Measurements from ENCODE around the gene MYBPHL. TPM values are rescaled to one million over a fixed set of nuclear protein-coding genes. Genes with fewer than 3 reads are reported as not detected.

MYBPHL gene
- polyA plus RNA-seq, 1 of the 3 experiments (the other 2 are of a cell fraction) = 0.07 TPM

GRCh38 chr1:109338608-109339007 is 31.8 kb upstream of the MYBPHL start (continued):
- no peak for TF ChIP-seq EZH2phosphoT487 (IDR thresholded peaks at IDR 0.05; ENCODE audit: borderline replicate concordance, low read depth)

- ChIA-PET POLR2A (interaction anchor here (0.6 kb wide), 1 partner anchor 678 kb away, joined by 3 read pairs; no protein-coding TSS in a partner anchor), CTCF (interaction anchor here (0.8 to 1.3 kb wide), 2 partner anchors 19 to 61 kb away, joined by 3 to 4 read pairs; no protein-coding TSS in a partner anchor)
- Histone ChIP-seq H2AFZ (ENCODE audit: low read depth) (no peak overlapping the region), H3K4me1 (ENCODE audit: control insufficient read depth in 1 of 2, insufficient read depth in 2 of 2, low read depth in 1 of 2, low read length in 1 of 2) (no peaks in the 10 kb centered on the region), H3K4me3 (ENCODE audit: low read depth in 2 of 2, low read length in 1 of 2) (no peak overlapping the region), H3F3A (replicated peaks; ENCODE audit: insufficient read depth) (no peaks in the 10 kb centered on the region), H3K9me2 (no peaks in the 10 kb centered on the region), H4K20me1 (ENCODE audit: insufficient read depth) (no peaks in the 10 kb centered on the region), H3K79me2 (ENCODE audit: insufficient read depth) (no peaks in the 10 kb centered on the region), H3K9me3 (0 out of 2 replicates have a peak, but pooled peaks cover 2% of the 10 kb centered on the region), H3K36me3 (replicated peaks in 1 of 2; ENCODE audit: control insufficient read depth in 1 of 2, insufficient read depth in 2 of 2, low read length in 1 of 2) (peaks cover 26 to 39% of the 10 kb centered on the region in 2 experiments), H3K27ac (ENCODE audit: low read depth in 2 of 2, low read length in 1 of 2) (no peak overlapping the region), H3K27me3 (ENCODE audit: insufficient read depth) (no peaks in the 10 kb centered on the region), H3K9ac (no peak overlapping the region), H3K4me2 (no peak overlapping the region)
- 92% methylated on average over 6 of the region's 6 CpGs for WGBS (ENCODE audit: low lambda C conversion rate)
- TF ChIP-seq FOSL2 (IDR thresholded peaks at IDR 0.05; ENCODE audit: borderline replicate concordance, low read depth) (no peak), FOXM1 (IDR thresholded peaks at IDR 0.05; ENCODE audit: low read depth) (no peak), EP300 (IDR thresholded peaks at IDR 0.05; ENCODE audit: borderline replicate concordance in 1 of 2, low read depth in 1 of 2, low read length in 1 of 2) (no peak), NFIC (IDR thresholded peaks at IDR 0.05; ENCODE audit: borderline replicate concordance) (no peak), TAF1 (IDR thresholded peaks at IDR 0.05; ENCODE audit: borderline replicate concordance, low read depth, low read length) (no peak), EZH2phosphoT487 (IDR thresholded peaks at IDR 0.05; ENCODE audit: borderline replicate concordance, low read depth) (no peak), GATA2 (CRISPR knock-in tag; IDR thresholded peaks at IDR 0.05) (no peak), MXI1 (IDR thresholded peaks at IDR 0.05; ENCODE audit: low read depth, low read length) (no peak), RAD21 (IDR thresholded peaks at IDR 0.05; ENCODE audit: low read length) (no peak), CHD2 (IDR thresholded peaks at IDR 0.05; ENCODE audit: low read length, partially characterized antibody) (no peak), RFX5 (IDR thresholded peaks at IDR 0.05; ENCODE audit: low read length) (no peak)
- TF ChIP-seq, protein P1, sequence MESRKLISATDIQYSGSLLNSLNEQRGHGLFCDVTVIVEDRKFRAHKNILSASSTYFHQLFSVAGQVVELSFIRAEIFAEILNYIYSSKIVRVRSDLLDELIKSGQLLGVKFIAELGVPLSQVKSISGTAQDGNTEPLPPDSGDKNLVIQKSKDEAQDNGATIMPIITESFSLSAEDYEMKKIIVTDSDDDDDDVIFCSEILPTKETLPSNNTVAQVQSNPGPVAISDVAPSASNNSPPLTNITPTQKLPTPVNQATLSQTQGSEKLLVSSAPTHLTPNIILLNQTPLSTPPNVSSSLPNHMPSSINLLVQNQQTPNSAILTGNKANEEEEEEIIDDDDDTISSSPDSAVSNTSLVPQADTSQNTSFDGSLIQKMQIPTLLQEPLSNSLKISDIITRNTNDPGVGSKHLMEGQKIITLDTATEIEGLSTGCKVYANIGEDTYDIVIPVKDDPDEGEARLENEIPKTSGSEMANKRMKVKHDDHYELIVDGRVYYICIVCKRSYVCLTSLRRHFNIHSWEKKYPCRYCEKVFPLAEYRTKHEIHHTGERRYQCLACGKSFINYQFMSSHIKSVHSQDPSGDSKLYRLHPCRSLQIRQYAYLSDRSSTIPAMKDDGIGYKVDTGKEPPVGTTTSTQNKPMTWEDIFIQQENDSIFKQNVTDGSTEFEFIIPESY (IDR thresholded peaks at IDR 0.05; ENCODE audit: borderline replicate concordance, low read depth) = no peak
- DNase-seq = no peak
These were observed 31.3 kb upstream of the MYBPHL start for GRCh38 chr1:109338091-109338490.

DNA sequence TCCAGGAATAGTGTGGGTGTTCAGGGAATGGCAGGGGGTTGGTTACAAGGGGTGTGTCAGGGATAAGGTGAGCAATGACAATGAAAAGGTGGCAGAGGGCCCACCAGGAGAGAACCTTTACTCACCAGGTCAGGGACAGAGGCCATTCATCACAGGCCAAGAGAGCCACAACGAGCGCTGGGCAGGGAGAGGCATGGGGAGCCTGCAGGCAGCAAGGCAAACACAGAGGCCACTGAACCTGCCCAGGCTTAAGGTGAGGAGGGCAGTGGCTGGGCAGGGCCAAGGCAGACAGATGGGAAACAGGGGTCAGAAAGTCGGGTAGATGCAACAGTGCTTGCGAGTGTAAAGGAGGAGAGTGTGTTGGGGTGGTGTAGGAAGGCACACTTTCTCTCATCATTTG is 28.3 kb upstream of the MYBPHL start:
- TF ChIP-seq MAX (IDR thresholded peaks at IDR 0.05; ENCODE audit: low read depth) (no peak), MXI1 (IDR thresholded peaks at IDR 0.05; ENCODE audit: low read depth, low read length) (no peak), RAD21 (IDR thresholded peaks at IDR 0.05; ENCODE audit: low read length) (no peak), TCF12 (IDR thresholded peaks at IDR 0.05) (no peak), SMC3 (IDR thresholded peaks at IDR 0.05; ENCODE audit: low read depth, low read length) (no peak), REST (IDR thresholded peaks at IDR 0.05; ENCODE audit: low read depth, low read length) (no peak), GABPA (IDR thresholded peaks at IDR 0.05; ENCODE audit: low read depth) (no peak), EZH2phosphoT487 (IDR thresholded peaks at IDR 0.05; ENCODE audit: borderline replicate concordance, low read depth) (no peak)
- TF ChIP-seq, protein P2, sequence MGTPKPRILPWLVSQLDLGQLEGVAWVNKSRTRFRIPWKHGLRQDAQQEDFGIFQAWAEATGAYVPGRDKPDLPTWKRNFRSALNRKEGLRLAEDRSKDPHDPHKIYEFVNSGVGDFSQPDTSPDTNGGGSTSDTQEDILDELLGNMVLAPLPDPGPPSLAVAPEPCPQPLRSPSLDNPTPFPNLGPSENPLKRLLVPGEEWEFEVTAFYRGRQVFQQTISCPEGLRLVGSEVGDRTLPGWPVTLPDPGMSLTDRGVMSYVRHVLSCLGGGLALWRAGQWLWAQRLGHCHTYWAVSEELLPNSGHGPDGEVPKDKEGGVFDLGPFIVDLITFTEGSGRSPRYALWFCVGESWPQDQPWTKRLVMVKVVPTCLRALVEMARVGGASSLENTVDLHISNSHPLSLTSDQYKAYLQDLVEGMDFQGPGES (IDR thresholded peaks at IDR 0.05; ENCODE audit: low read depth, low read length) = no peak
- CTCF ChIA-PET = interaction anchor here (1.0 kb wide), 1 partner anchor 12 kb away, joined by 3 read pairs; no protein-coding TSS in a partner anchor

More for the DNA sequence above, 28.3 kb upstream of the MYBPHL start:
- Histone ChIP-seq H3K4me2 (no peak overlapping the region), H3K79me2 (ENCODE audit: insufficient read depth) (no peaks in the 10 kb centered on the region), H3K27me3 (ENCODE audit: insufficient read depth) (no peaks in the 10 kb centered on the region), H3K9ac (no peak overlapping the region), H3F3A (replicated peaks; ENCODE audit: insufficient read depth) (no peaks in the 10 kb centered on the region), H2AFZ (ENCODE audit: low read depth) (no peak overlapping the region), H3K4me1 (ENCODE audit: control insufficient read depth in 1 of 2, insufficient read depth in 2 of 2, low read depth in 1 of 2, low read length in 1 of 2) (no peaks in the 10 kb centered on the region), H3K9me3 (peaks cover 16% of the 10 kb centered on the region), H3K9me2 (no peaks in the 10 kb centered on the region), H3K4me3 (ENCODE audit: low read depth in 2 of 2, low read length in 1 of 2) (no peak overlapping the region), H3K36me3 (replicated peaks in 1 of 2; ENCODE audit: control insufficient read depth in 1 of 2, insufficient read depth in 2 of 2, low read length in 1 of 2) (peaks cover 23 to 46% of the 10 kb centered on the region in 2 experiments), H3K27ac (ENCODE audit: low read depth in 2 of 2, low read length in 1 of 2) (no peak overlapping the region), H4K20me1 (ENCODE audit: insufficient read depth) (no peaks in the 10 kb centered on the region)
- POLR2A ChIA-PET = no interaction called here
- DNase-seq = no peak
- 84% methylated on average over 4 of the region's 4 CpGs for WGBS (ENCODE audit: low lambda C conversion rate)
